Thyroid gland (tissue), 4 donors: Measurements from ENCODE around the gene CERKL.

Experiments used
- CTCF ChIP-seq, 6 experiments: fragments of 200-600 bp in 3 of 6; fragments of 450-650 bp in 3 of 6; sonication (generic) in 3 of 6; IDR thresholded peaks; one replicate each; pipeline ENCODE4 v1.5.1; 2016 to 2019; ENCODE audit warnings: antibody characterized with exemption in 6 of 6, mild to moderate bottlenecking in 2 of 6, inconsistent platforms in 1 of 6, moderate library complexity in 1 of 6
- POLR2A ChIP-seq, 2 donors: fragments of 450-650 bp; IDR thresholded peaks; one replicate each; pipeline ENCODE4 v1.6.1; 2017; ENCODE audit warnings: antibody characterized with exemption in 2 of 2, mild to moderate bottlenecking in 2 of 2, moderate library complexity in 1 of 2

DNA sequence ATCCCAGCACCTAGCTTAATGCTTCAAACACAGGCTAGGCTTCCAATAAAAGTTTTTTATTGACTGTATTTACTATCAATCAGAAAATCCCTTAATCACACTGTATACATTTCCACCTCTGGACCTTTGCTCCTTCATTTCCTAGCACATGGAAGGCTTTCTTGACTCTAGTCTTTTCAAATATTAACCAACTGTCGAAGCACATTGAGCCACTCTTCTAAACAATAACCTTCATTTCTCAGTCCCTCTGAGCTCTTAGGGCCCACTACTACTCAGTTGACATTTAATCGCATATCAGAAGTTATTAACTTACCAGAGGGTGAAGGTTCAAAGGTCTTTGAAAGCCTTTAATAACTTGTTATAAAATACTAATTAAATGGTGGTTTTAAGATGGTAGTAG, 37.4 kb downstream of the CERKL start:
- TF ChIP-seq CTCF (IDR thresholded peaks at IDR 0.05): no peak
- TF ChIP-seq POLR2A (IDR thresholded peaks at IDR 0.05): no peak
